Stimulated activated CD4-positive, alpha-beta T cell treated with anti-CD3 and anti-CD28 coated beads, Interleukin-1b, Interleukin-23, amount 100 ng/mL, for 4 hours (primary cell): ENCODE measurements around the gene PTGER3.
A peak's percentile ranks its signal among the peaks of the same experiment; 100 is the strongest.

Source experiments
- DNase-seq, 2 donors: peaks; one replicate each; pipeline ENCODE4 v3.0.0-alpha.2; 2020; ENCODE audit warnings: low read depth in 2 of 2

PTGER3 gene

GRCh38 chr1:71049951-71050598 lies 2.5 kb upstream of the PTGER3 start:
- DNase-seq, result no peak

GRCh38 chr1:71046891-71047634 lies 553 bp downstream of the PTGER3 start:
- DNase-seq, result peak in 1 of 2 donors; percentile 14

GRCh38 chr1:71045463-71046028 lies 2.1 kb downstream of the PTGER3 start:
- DNase-seq, result no peak

- no peak for DNase-seq
Measured at GRCh38 chr1:71044833-71045232, 2.8 kb downstream of the PTGER3 start.

- DNase-seq, result no peak
Measured at GRCh38 chr1:71043065-71043464, 4.6 kb downstream of the PTGER3 start.

GRCh38 chr1:71041806-71042205 lies 5.8 kb downstream of the PTGER3 start:
- no peak for DNase-seq

- DNase-seq, result no peak
Measured at GRCh38 chr1:71039661-71040262, 7.9 kb downstream of the PTGER3 start.

GRCh38 chr1:71038942-71039341 lies 8.7 kb downstream of the PTGER3 start:
- DNase-seq, result no peak

- no peak for DNase-seq
Measured at GRCh38 chr1:71037829-71038620, 9.6 kb downstream of the PTGER3 start.

- no peak for DNase-seq
Measured at GRCh38 chr1:71037066-71037465, 10.6 kb downstream of the PTGER3 start.

- no peak for DNase-seq
Measured at GRCh38 chr1:71033136-71033535, 14.5 kb downstream of the PTGER3 start.

GRCh38 chr1:71031426-71031825 lies 16.2 kb downstream of the PTGER3 start:
- no peak for DNase-seq

- DNase-seq, result no peak
Measured at GRCh38 chr1:71030026-71030425, 17.6 kb downstream of the PTGER3 start.

- DNase-seq, result no peak
Measured at GRCh38 chr1:71028981-71029380, 18.6 kb downstream of the PTGER3 start.

- no peak for DNase-seq
Measured at GRCh38 chr1:71027991-71028390, 19.6 kb downstream of the PTGER3 start.

GRCh38 chr1:71026093-71026492 lies 21.5 kb downstream of the PTGER3 start:
- no peak for DNase-seq

GRCh38 chr1:71023515-71023914 lies 24.1 kb downstream of the PTGER3 start:
- no peak for DNase-seq

GRCh38 chr1:71019233-71019969 lies 28.2 kb downstream of the PTGER3 start:
- no peak for DNase-seq

- DNase-seq, result no peak
Measured at GRCh38 chr1:71018791-71019190, 28.8 kb downstream of the PTGER3 start.

GRCh38 chr1:71015745-71016144 lies 31.9 kb downstream of the PTGER3 start:
- DNase-seq, result no peak

GRCh38 chr1:71014178-71014579 lies 33.4 kb downstream of the PTGER3 start:
- no peak for DNase-seq
